IMR-90 (cell line): ENCODE results near the gene PHC2. TPM values are rescaled to one million over a fixed set of nuclear protein-coding genes. Genes with fewer than 3 reads are reported as not detected.

Source experiments
- ATAC-seq: fragments of 200-7000 bp; cut with Tn5 transposase; 2 replicates; pipeline ENCODE4 v1.9.1; 2020; ENCODE audit warnings: low read depth, mild to moderate bottlenecking, moderate library complexity
- BruUV-seq: library from RNA; stranded (reverse); fragments of 400-500 nt; replicated peaks from 2 replicates; lab custom pipeline; 2021; lab: Mats Ljungman, UMichigan
- CTCF ChIA-PET: fragments of 300-600 bp; formaldehyde crosslinking; extraction: SDS; loops from one replicate; lab custom pipeline; 2021; ENCODE audit warnings: antibody characterized with exemption; lab: Yijun Ruan, JAX
- POLR2A ChIA-PET: fragments of 300-600 bp; sonication (Branson Sonifier 250); formaldehyde crosslinking; loops from one replicate; lab custom pipeline; 2022; ENCODE audit warnings: antibody characterized with exemption; ENCODE audit not compliant: unreplicated experiment; lab: Charles Lee
- DNase-seq: peaks from one replicate; pipeline ENCODE4 v3.0.0; 2013
- H2AFZ ChIP-seq: replicated peaks from 2 replicates; pipeline ENCODE3; 2013; ENCODE audit warnings: low read length, mild to moderate bottlenecking; ENCODE audit not compliant: poor library complexity
- H2AK5ac ChIP-seq: 2 replicates; pipeline ENCODE4 v1.6.1; 2013; ENCODE audit warnings: low read depth, low read length, inconsistent platforms
- H2AK9ac ChIP-seq: replicated peaks from 2 replicates; pipeline ENCODE3; 2013; ENCODE audit warnings: mild to moderate bottlenecking, low read depth, low read length, moderate library complexity; ENCODE audit not compliant: poor library complexity
- H2BK120ac ChIP-seq: 2 replicates; pipeline ENCODE4 v1.6.1; 2013; ENCODE audit warnings: low read depth, low read length, inconsistent platforms
- H2BK15ac ChIP-seq: 3 replicates; pipeline ENCODE4 v1.6.1; 2013; ENCODE audit warnings: low read depth, low read length, inconsistent platforms
- H2BK20ac ChIP-seq: 2 replicates; pipeline ENCODE4 v1.6.1; 2013; ENCODE audit warnings: low read depth, mild to moderate bottlenecking, inconsistent platforms, low read length, moderate library complexity
- H2BK5ac ChIP-seq: 2 replicates; pipeline ENCODE4 v1.6.1; 2013; ENCODE audit warnings: mild to moderate bottlenecking, low read depth, low read length, inconsistent platforms; ENCODE audit not compliant: poor library complexity, severe bottlenecking
- H3K14ac ChIP-seq: replicated peaks from 2 replicates; pipeline ENCODE4 v1.6.1; 2013; ENCODE audit warnings: low read depth, low read length, inconsistent platforms
- H3K18ac ChIP-seq: 2 replicates; pipeline ENCODE4 v1.6.1; 2013; ENCODE audit warnings: low read depth, low read length, control low read depth
- H3K23ac ChIP-seq: 2 replicates; pipeline ENCODE4 v1.6.1; 2013; ENCODE audit warnings: low read depth, low read length, inconsistent platforms
- H3K27ac ChIP-seq: 2 replicates; pipeline ENCODE4 v1.5.1; 2013; ENCODE audit warnings: mild to moderate bottlenecking, control low read depth, low read length; ENCODE audit not compliant: insufficient read depth
- H3K27me3 ChIP-seq: 2 replicates; pipeline ENCODE4 v1.6.1; 2013; ENCODE audit warnings: low read length; ENCODE audit not compliant: control insufficient read depth, insufficient read depth
- H3K36me3 ChIP-seq: 2 replicates; pipeline ENCODE4 v1.6.1; 2013; ENCODE audit warnings: low read length, mixed read lengths; ENCODE audit not compliant: control insufficient read depth, insufficient read depth
- H3K4ac ChIP-seq: 2 replicates; pipeline ENCODE4 v1.6.1; 2013; ENCODE audit warnings: low read depth, low read length, inconsistent platforms
- H3K4me1 ChIP-seq: 2 replicates; pipeline ENCODE4 v1.6.1; 2013; ENCODE audit warnings: low read length, mixed read lengths; ENCODE audit not compliant: control insufficient read depth, insufficient read depth
- H3K4me2 ChIP-seq: 2 replicates; pipeline ENCODE4 v1.6.1; 2013; ENCODE audit warnings: low read depth, mild to moderate bottlenecking, control low read depth, low read length, moderate library complexity
- H3K4me3 ChIP-seq: 2 replicates; pipeline ENCODE4 v1.5.1; 2013; ENCODE audit warnings: low read depth, mild to moderate bottlenecking, control low read depth, low read length, moderate library complexity; ENCODE audit not compliant: insufficient read depth
- H3K56ac ChIP-seq: 2 replicates; pipeline ENCODE4 v1.6.1; 2013; ENCODE audit warnings: low read length, inconsistent platforms; ENCODE audit not compliant: insufficient read depth; ENCODE audit errors: extremely low read depth
- H3K79me1 ChIP-seq, 2 experiments: 2 replicates each; pipeline ENCODE4 v1.6.1; 2013; ENCODE audit warnings: low read length in 2 of 2, inconsistent platforms in 1 of 2, low read depth in 1 of 2
- H3K9ac ChIP-seq: 2 replicates; pipeline ENCODE4 v1.6.1; 2013; ENCODE audit warnings: low read depth, low read length, control low read depth
- H3K9me1 ChIP-seq: 2 replicates; pipeline ENCODE4 v1.6.1; 2013; ENCODE audit warnings: low read length, inconsistent platforms; ENCODE audit not compliant: insufficient read depth
- H3K9me3 ChIP-seq: 2 replicates; pipeline ENCODE4 v1.6.1; 2013; ENCODE audit warnings: low read length; ENCODE audit not compliant: control insufficient read depth, insufficient read depth
- H4K20me1 ChIP-seq: 2 replicates; pipeline ENCODE4 v1.6.1; 2013; ENCODE audit warnings: low read length, inconsistent platforms; ENCODE audit not compliant: insufficient read depth
- H4K5ac ChIP-seq: 2 replicates; pipeline ENCODE4 v1.6.1; 2013; ENCODE audit warnings: mild to moderate bottlenecking, low read depth, low read length, control low read depth
- H4K8ac ChIP-seq, 2 experiments: 2 replicates each; pipeline ENCODE4 v1.6.1; 2013; ENCODE audit warnings: low read depth in 2 of 2, low read length in 2 of 2, control low read depth in 1 of 2, inconsistent platforms in 1 of 2
- H4K91ac ChIP-seq: 2 replicates; pipeline ENCODE4 v1.6.1; 2013; ENCODE audit warnings: low read depth, low read length, inconsistent platforms; ENCODE audit not compliant: insufficient read depth
- BHLHE40 ChIP-seq: fragments of 150-350 bp; IDR thresholded peaks from 2 replicates; pipeline ENCODE4 v1.6.1; 2016; ENCODE audit warnings: mild to moderate bottlenecking, low read depth, low read length
- CEBPB ChIP-seq: IDR thresholded peaks from 2 replicates; pipeline ENCODE4 v1.6.1; 2012; ENCODE audit warnings: low read depth, low read length, improper control_type of control experiment
- CHD1 ChIP-seq: IDR thresholded peaks from 2 replicates; pipeline ENCODE4 v1.6.1; 2012; ENCODE audit warnings: low read depth, low read length, improper control_type of control experiment
- ELK1 ChIP-seq: fragments of 150-350 bp; IDR thresholded peaks from 2 replicates; pipeline ENCODE4 v1.6.1; 2016; ENCODE audit warnings: low read depth, mild to moderate bottlenecking, low read length, moderate library complexity, borderline replicate concordance
- FOS ChIP-seq: fragments of 150-350 bp; IDR thresholded peaks from 2 replicates; pipeline ENCODE4 v1.6.1; 2016; ENCODE audit warnings: low read depth, low read length
- MAFK ChIP-seq: IDR thresholded peaks from 2 replicates; pipeline ENCODE4 v1.6.1; 2012; ENCODE audit warnings: low read depth, low read length, improper control_type of control experiment
- MAZ ChIP-seq: IDR thresholded peaks from 2 replicates; pipeline ENCODE4 v1.6.1; 2012; ENCODE audit warnings: low read depth, mild to moderate bottlenecking, low read length, improper control_type of control experiment, moderate library complexity, borderline replicate concordance
- MXI1 ChIP-seq: IDR thresholded peaks from 2 replicates; pipeline ENCODE4 v1.6.1; 2012; ENCODE audit warnings: low read depth, mild to moderate bottlenecking, low read length, moderate library complexity, borderline replicate concordance
- NFE2L2 ChIP-seq: fragments of 150-350 bp; IDR thresholded peaks from 2 replicates; pipeline ENCODE4 v1.6.1; 2016; ENCODE audit warnings: low read depth, mild to moderate bottlenecking, low read length
- POLR2A ChIP-seq: IDR thresholded peaks from 2 replicates; pipeline ENCODE4 v1.6.1; 2012; ENCODE audit warnings: mild to moderate bottlenecking, low read depth, low read length
- RAD21 ChIP-seq: IDR thresholded peaks from 2 replicates; pipeline ENCODE4 v1.6.1; 2012; ENCODE audit warnings: low read length, improper control_type of control experiment
- RCOR1 ChIP-seq: IDR thresholded peaks from 2 replicates; pipeline ENCODE4 v1.6.1; 2012; ENCODE audit warnings: mild to moderate bottlenecking, low read length, improper control_type of control experiment; ENCODE audit not compliant: insufficient replicate concordance
- RFX5 ChIP-seq: IDR thresholded peaks from 2 replicates; pipeline ENCODE4 v1.8.0; 2012; ENCODE audit warnings: low read depth, mild to moderate bottlenecking, low read length, moderate library complexity
- SMC3 ChIP-seq: fragments of 150-350 bp; IDR thresholded peaks from 2 replicates; pipeline ENCODE4 v1.6.1; 2016; ENCODE audit warnings: low read depth, mild to moderate bottlenecking, antibody characterized with exemption, low read length, moderate library complexity
- USF2 ChIP-seq: fragments of 150-350 bp; IDR thresholded peaks from 2 replicates; pipeline ENCODE4 v1.6.1; 2017; ENCODE audit warnings: mild to moderate bottlenecking, antibody characterized with exemption, low read length, low read depth
- WGBS, 2 experiments: methylation state at CpG; one replicate each; pipeline versions ENCODE4 v1.1.5 to v1.1.7; 2013; ENCODE audit warnings: missing lambda C conversion rate in 2 of 2; ENCODE audit not compliant: insufficient read length in 1 of 2; ENCODE audit errors: extremely low coverage in 2 of 2; 5-methylcytosine and 5-hydroxymethylcytosine counted together
- dilution Hi-C: fragments of 300-500 bp; cut with HindIII; formaldehyde crosslinking; loops from one replicate; pipeline ENCODE4 v1.14.3; 2018; ENCODE audit warnings: low sequenced_read_pairs; ENCODE audit not compliant: unreplicated experiment
- in situ Hi-C: fragments of 300-500 bp; cut with MboI; formaldehyde crosslinking; loops from 3 replicates; pipeline ENCODE4 v1.14.3; 2019; ENCODE audit warnings: low sequenced_read_pairs, inconsistent platforms, mixed read lengths
- intact Hi-C: fragments of 100-400 bp; cut with micrococcal nuclease; formaldehyde crosslinking; loops from 2 replicates; pipeline ENCODE4 v1.10.0; 2022
- polyA plus RNA-seq, 3 experiments: library from polyadenylated mRNA; depleted of rRNA; stranded (reverse); fragments of >200 nt; gene quantifications; 2 replicates each; pipeline ENCODE4 v1.2.3, GENCODE V29; 2012; ENCODE audit warnings: low replicate concordance in 1 of 3
- total RNA-seq: library from RNA; depleted of rRNA; stranded (reverse); fragments of >200 nt; gene quantifications from 2 replicates; pipeline ENCODE4 v1.2.3, GENCODE V29; 2012
- TF ChIP-seq, protein P1 (sequence below): conservative IDR thresholded peaks from 2 replicates; pipeline ENCODE4 v1.5.1; 2012; ENCODE audit warnings: mild to moderate bottlenecking, low read depth, low read length, improper control_type of control experiment

Gene PHC2
- total and polyA plus RNA-seq, 2 of the 4 experiments (the other 2 are of a cell fraction) = 46.4 to 98.1 TPM

GRCh38 chr1:33392639-33393038, 38.3 kb downstream of the PHC2 start:
- dilution Hi-C loops = no loop called here
- WGBS, 2 experiments = no CpG with 5 or more reads among the region's 3 CpGs

More at GRCh38 chr1:33392639-33393038, 38.3 kb downstream of the PHC2 start:
- peak overlapping the region; percentile 47; the same call in 1 of the 3 replicates for H2BK15ac ChIP-seq
- H4K20me1 ChIP-seq = no peaks in the 10 kb centered on the region
- no peak overlapping the region for H2BK5ac ChIP-seq
- peak overlapping the region in 1 of 2 experiments; percentile 29; a peak in 1 of 4 replicates for H4K8ac ChIP-seq
- peak overlapping the region; percentile 51; the same call in 1 of the 2 replicates for H3K14ac ChIP-seq
- no peak overlapping the region for H3K4me3 ChIP-seq
- ChIA-PET CTCF (interaction anchor here (0.8 to 1.4 kb wide), 2 partner anchors 16 to 25 kb away, joined by 3 read pairs; no protein-coding TSS in a partner anchor), POLR2A (no interaction called here)
- no peak overlapping the region for H3K9ac ChIP-seq
- no peak overlapping the region for H3K23ac ChIP-seq
- in situ Hi-C loops = loop anchor here (5.0 kb wide), 1 partner anchor 40 kb away; the partner anchor contains the start of gene PHC2
- TF ChIP-seq RAD21 (no peak), SMC3 (no peak), CHD1 (no peak), USF2 (no peak), MAFK (no peak), RCOR1 (no peak), MAZ (no peak), ELK1 (no peak), BHLHE40 (no peak), MXI1 (no peak), NFE2L2 (no peak), RFX5 (no peak), POLR2A (no peak), CEBPB (no peak), FOS (no peak)
- TF ChIP-seq, protein P1, sequence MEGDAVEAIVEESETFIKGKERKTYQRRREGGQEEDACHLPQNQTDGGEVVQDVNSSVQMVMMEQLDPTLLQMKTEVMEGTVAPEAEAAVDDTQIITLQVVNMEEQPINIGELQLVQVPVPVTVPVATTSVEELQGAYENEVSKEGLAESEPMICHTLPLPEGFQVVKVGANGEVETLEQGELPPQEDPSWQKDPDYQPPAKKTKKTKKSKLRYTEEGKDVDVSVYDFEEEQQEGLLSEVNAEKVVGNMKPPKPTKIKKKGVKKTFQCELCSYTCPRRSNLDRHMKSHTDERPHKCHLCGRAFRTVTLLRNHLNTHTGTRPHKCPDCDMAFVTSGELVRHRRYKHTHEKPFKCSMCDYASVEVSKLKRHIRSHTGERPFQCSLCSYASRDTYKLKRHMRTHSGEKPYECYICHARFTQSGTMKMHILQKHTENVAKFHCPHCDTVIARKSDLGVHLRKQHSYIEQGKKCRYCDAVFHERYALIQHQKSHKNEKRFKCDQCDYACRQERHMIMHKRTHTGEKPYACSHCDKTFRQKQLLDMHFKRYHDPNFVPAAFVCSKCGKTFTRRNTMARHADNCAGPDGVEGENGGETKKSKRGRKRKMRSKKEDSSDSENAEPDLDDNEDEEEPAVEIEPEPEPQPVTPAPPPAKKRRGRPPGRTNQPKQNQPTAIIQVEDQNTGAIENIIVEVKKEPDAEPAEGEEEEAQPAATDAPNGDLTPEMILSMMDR = no peak
- peak overlapping the region; percentile 31; the same call in 1 of the 2 replicates for H3K18ac ChIP-seq
- intact Hi-C loops = no loop called here
- peak overlapping the region; percentile 25; the same call in 1 of the 2 replicates for H3K4me2 ChIP-seq
- H2AK9ac ChIP-seq = no peak overlapping the region
- H3K9me3 ChIP-seq = no peaks in the 10 kb centered on the region
- peaks cover 18% of the 10 kb centered on the region for H3K9me1 ChIP-seq
- no peak overlapping the region; the same call in 1 of the 2 replicates for H4K5ac ChIP-seq
- H4K91ac ChIP-seq = 0 out of 2 replicates have a peak overlapping the region, but pooled peaks have one; percentile 36
- no peaks in the 10 kb centered on the region for H3K36me3 ChIP-seq
- ATAC-seq (peak; percentile 13), DNase-seq (peak; percentile 64)
- no peak overlapping the region for H2AFZ ChIP-seq
- peak overlapping the region; percentile 66 for H2BK20ac ChIP-seq
- peaks cover 10 to 19% of the 10 kb centered on the region in 2 experiments; a peak in 3 of 4 replicates for H3K79me1 ChIP-seq
- H3K4ac ChIP-seq = peak overlapping the region; percentile 75
- peaks cover 48% of the 10 kb centered on the region for H3K4me1 ChIP-seq
- H3K27me3 ChIP-seq = no peaks in the 10 kb centered on the region
- no TSS peak for BruUV-seq
- no peak overlapping the region for H3K56ac ChIP-seq
- H2BK120ac ChIP-seq = peak overlapping the region; percentile 74
- peak overlapping the region; percentile 42; the same call in 1 of the 2 replicates for H2AK5ac ChIP-seq
- peak overlapping the region; percentile 16; the same call in 1 of the 2 replicates for H3K27ac ChIP-seq
